Astrocyte (in vitro differentiated cells and primary cell): ENCODE measurements around the gene OR14K1. TPM values are rescaled to one million over a fixed set of nuclear protein-coding genes. Genes with fewer than 3 reads are reported as not detected.
"Not testable (repeated sequence)": the region's sequence is repeated elsewhere in the genome, so short reads cannot be mapped to it uniquely, and the experiment has no call there.

Experiments
- DNase-seq: peaks from one replicate; pipeline ENCODE4 v3.0.0-alpha.2; 2010; ENCODE audit warnings: low read depth
- FAIRE-seq: peaks from 2 replicates; lab custom pipeline; 2011; peaks lifted over from hg19 to GRCh38; lab: Jason Lieb, UNC
- H2AFZ ChIP-seq: 2 replicates; pipeline ENCODE4 v1.6.0; 2012; ENCODE audit warnings: low read depth, low read length, inconsistent platforms
- H3K27ac ChIP-seq: 2 replicates; pipeline ENCODE4 v1.5.1; 2011; ENCODE audit warnings: low read depth, low read length, inconsistent platforms
- H3K27me3 ChIP-seq: 2 replicates; pipeline ENCODE4 v1.6.0; 2011; ENCODE audit warnings: low read length, inconsistent platforms; ENCODE audit not compliant: insufficient read depth
- H3K36me3 ChIP-seq: 2 replicates; pipeline ENCODE4 v1.5.1; 2011; ENCODE audit warnings: low read length, inconsistent platforms; ENCODE audit not compliant: insufficient read depth
- H3K4me1 ChIP-seq: 2 replicates; pipeline ENCODE4 v1.5.1; 2011; ENCODE audit warnings: low read length, inconsistent platforms; ENCODE audit not compliant: insufficient read depth
- H3K4me2 ChIP-seq: 2 replicates; pipeline ENCODE4 v1.6.0; 2012; ENCODE audit warnings: low read length, inconsistent platforms
- H3K4me3 ChIP-seq: 2 replicates; pipeline ENCODE4 v1.5.1; 2011; ENCODE audit warnings: low read depth, mild to moderate bottlenecking, low read length, inconsistent platforms; ENCODE audit not compliant: insufficient read depth
- H3K79me2 ChIP-seq: 2 replicates; pipeline ENCODE4 v1.6.0; 2012; ENCODE audit warnings: mild to moderate bottlenecking, low read length, inconsistent platforms; ENCODE audit not compliant: insufficient read depth
- H3K9ac ChIP-seq: 2 replicates; pipeline ENCODE4 v1.6.0; 2012; ENCODE audit warnings: mild to moderate bottlenecking, low read length, inconsistent platforms
- H3K9me3 ChIP-seq: 2 replicates; pipeline ENCODE4 v1.5.1; 2012; ENCODE audit warnings: low read depth, mild to moderate bottlenecking, low read length, inconsistent platforms; ENCODE audit not compliant: insufficient read depth
- H4K20me1 ChIP-seq: 2 replicates; pipeline ENCODE4 v1.6.0; 2012; ENCODE audit warnings: low read length, inconsistent platforms; ENCODE audit not compliant: insufficient read depth
- H3K27ac Mint-ChIP-seq: one replicate; pipeline ENCODE4 v1.8.0; 2021; ENCODE audit warnings: mild to moderate bottlenecking, mixed read lengths; ENCODE audit not compliant: unreplicated experiment
- H3K27me3 Mint-ChIP-seq: one replicate; pipeline ENCODE4 v1.8.0; 2021; ENCODE audit warnings: low read depth, mixed read lengths; ENCODE audit not compliant: unreplicated experiment
- H3K36me3 Mint-ChIP-seq: one replicate; pipeline ENCODE4 v1.8.0; 2021; ENCODE audit warnings: low read depth, mixed read lengths; ENCODE audit not compliant: unreplicated experiment
- H3K4me1 Mint-ChIP-seq: one replicate; pipeline ENCODE4 v1.8.0; 2021; ENCODE audit warnings: low read depth, mixed read lengths; ENCODE audit not compliant: unreplicated experiment
- H3K4me3 Mint-ChIP-seq: one replicate; pipeline ENCODE4 v1.8.0; 2021; ENCODE audit warnings: mild to moderate bottlenecking, moderate library complexity, mixed read lengths; ENCODE audit not compliant: unreplicated experiment
- H3K9me3 Mint-ChIP-seq: one replicate; pipeline ENCODE4 v1.8.0; 2021; ENCODE audit warnings: mild to moderate bottlenecking, mixed read lengths; ENCODE audit not compliant: unreplicated experiment
- EZH2 ChIP-seq: IDR thresholded peaks from 2 replicates; pipeline ENCODE4 v1.6.1; 2012; ENCODE audit warnings: mild to moderate bottlenecking, low read length, inconsistent platforms; ENCODE audit not compliant: insufficient read depth
- total RNA-seq: library from RNA; stranded (reverse); gene quantifications from 2 replicates; pipeline ENCODE4 v1.2.1, GENCODE V29; 2021
- TF ChIP-seq, protein P1 (sequence below): IDR thresholded peaks from 2 replicates; pipeline ENCODE4 v1.5.1; 2011; ENCODE audit warnings: low read depth, mild to moderate bottlenecking, inconsistent platforms, low read length, moderate library complexity; ENCODE audit not compliant: insufficient read depth

Gene OR14K1
- total RNA-seq, 1 donor from 2014 or later, result not detected

DNA sequence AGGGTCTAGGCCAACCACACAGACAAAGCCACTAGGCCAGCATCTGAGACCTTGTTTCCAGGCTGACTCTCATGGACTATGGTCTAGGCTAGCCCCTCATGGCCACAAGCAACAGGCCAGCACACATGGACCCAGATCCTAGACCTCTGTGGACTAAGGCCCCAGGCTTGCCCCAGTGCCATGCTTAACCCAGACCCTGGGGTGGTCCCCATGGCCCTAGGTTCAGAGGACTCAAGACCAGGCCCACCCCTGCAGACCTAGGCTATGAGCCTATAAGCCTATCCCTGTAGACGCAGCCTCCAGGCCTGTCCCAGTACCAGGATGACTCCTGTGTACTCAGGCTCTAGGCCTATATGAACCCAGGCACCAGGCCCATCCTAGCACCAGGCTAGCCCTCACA, 11.5 kb downstream of the OR14K1 start:
- no peaks in the 10 kb centered on the region for H3K36me3 Mint-ChIP-seq
- no peaks in the 10 kb centered on the region for H3K79me2 ChIP-seq
- H3K27ac Mint-ChIP-seq, result no peak overlapping the region
- DNase-seq (no peak), FAIRE-seq (no peak)
- peaks cover 6% of the 10 kb centered on the region for H3K4me1 Mint-ChIP-seq
- peaks cover 10% of the 10 kb centered on the region for H3K9me3 ChIP-seq
- H3K27ac ChIP-seq, result no peak overlapping the region
- peaks cover 2% of the 10 kb centered on the region for H3K9me3 Mint-ChIP-seq
- no peak overlapping the region for H2AFZ ChIP-seq
- H3K27me3 ChIP-seq, result no peaks in the 10 kb centered on the region
- H3K4me2 ChIP-seq, result no peak overlapping the region
- TF ChIP-seq EZH2, result no peak
- TF ChIP-seq, protein P1, sequence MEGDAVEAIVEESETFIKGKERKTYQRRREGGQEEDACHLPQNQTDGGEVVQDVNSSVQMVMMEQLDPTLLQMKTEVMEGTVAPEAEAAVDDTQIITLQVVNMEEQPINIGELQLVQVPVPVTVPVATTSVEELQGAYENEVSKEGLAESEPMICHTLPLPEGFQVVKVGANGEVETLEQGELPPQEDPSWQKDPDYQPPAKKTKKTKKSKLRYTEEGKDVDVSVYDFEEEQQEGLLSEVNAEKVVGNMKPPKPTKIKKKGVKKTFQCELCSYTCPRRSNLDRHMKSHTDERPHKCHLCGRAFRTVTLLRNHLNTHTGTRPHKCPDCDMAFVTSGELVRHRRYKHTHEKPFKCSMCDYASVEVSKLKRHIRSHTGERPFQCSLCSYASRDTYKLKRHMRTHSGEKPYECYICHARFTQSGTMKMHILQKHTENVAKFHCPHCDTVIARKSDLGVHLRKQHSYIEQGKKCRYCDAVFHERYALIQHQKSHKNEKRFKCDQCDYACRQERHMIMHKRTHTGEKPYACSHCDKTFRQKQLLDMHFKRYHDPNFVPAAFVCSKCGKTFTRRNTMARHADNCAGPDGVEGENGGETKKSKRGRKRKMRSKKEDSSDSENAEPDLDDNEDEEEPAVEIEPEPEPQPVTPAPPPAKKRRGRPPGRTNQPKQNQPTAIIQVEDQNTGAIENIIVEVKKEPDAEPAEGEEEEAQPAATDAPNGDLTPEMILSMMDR, result no peak
- no peak overlapping the region for H3K4me3 ChIP-seq
- H3K4me1 ChIP-seq, result peaks cover 8% of the 10 kb centered on the region
- no peak overlapping the region for H3K4me3 Mint-ChIP-seq
- H3K9ac ChIP-seq, result no peak overlapping the region
- H4K20me1 ChIP-seq, result no peaks in the 10 kb centered on the region
- no peaks in the 10 kb centered on the region for H3K27me3 Mint-ChIP-seq
- H3K36me3 ChIP-seq, result no peaks in the 10 kb centered on the region

DNA sequence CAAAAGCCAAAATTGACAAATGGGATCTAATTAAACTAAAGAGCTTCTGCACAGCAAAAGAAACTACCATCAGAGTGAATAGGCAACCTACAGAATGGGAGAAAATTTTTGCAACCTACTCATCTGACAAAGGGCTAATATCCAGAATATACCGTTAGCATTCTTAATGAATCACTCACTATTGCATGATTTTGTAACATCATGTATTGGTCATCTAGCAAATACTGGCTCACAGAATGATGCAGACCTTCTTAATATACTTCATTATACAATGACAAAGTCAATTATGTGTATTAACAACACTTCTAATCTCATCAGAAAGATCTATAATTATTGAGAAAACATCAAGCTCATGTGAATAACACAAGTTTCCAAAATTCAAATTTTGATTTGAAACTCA, 15.9 kb downstream of the OR14K1 start:
- not testable (repeated sequence) for FAIRE-seq, H3K4me2 ChIP-seq, H3K4me1 Mint-ChIP-seq, H4K20me1 ChIP-seq, H3K4me3 ChIP-seq, H3K4me3 Mint-ChIP-seq, H3K9ac ChIP-seq, H3K36me3 ChIP-seq, H3K79me2 ChIP-seq, H3K36me3 Mint-ChIP-seq, H3K4me1 ChIP-seq, H3K27ac ChIP-seq, DNase-seq, H2AFZ ChIP-seq, H3K27ac Mint-ChIP-seq, H3K9me3 Mint-ChIP-seq, H3K27me3 ChIP-seq, H3K27me3 Mint-ChIP-seq
- peaks cover 10% of the 10 kb centered on the region for H3K9me3 ChIP-seq

DNA sequence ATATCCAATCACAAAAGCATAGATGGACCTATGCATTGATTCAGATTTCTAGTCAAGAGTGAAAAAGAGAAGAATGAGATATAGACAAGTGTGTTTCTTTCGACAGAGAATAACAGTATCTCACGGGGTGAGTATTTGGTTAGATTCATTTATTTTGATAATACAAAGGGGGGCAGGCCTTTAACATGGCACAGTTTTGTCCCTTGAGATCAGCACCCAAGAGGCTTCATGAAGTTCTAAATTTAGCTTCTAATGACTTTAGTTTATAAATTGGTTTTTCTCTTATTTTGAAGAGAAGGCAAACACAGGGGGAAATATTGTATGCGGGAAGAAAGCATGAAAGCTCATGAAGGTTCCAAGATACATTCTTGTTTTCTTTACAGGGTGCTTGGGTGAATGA, 22.0 kb downstream of the OR14K1 start, which contains the start of gene OR1C1:
OR1C1 (minus strand) TSS at position 101 of the 400 bp plus-strand sequence. CDS start 2,150 bp downstream, outside the sequence.
- no peaks in the 10 kb centered on the region for H4K20me1 ChIP-seq
- no peaks in the 10 kb centered on the region for H3K36me3 ChIP-seq
- no peaks in the 10 kb centered on the region for H3K27me3 ChIP-seq
- H3K4me3 ChIP-seq, result no peak within 1 kb of the TSS
- H3K79me2 ChIP-seq, result no peaks in the 10 kb centered on the region
- H2AFZ ChIP-seq, result no peak within 1 kb of the TSS
- DNase-seq, result no peak
- H3K27me3 Mint-ChIP-seq, result no peaks in the 10 kb centered on the region
- no peaks in the 10 kb centered on the region for H3K9me3 ChIP-seq
- TF ChIP-seq EZH2, result no peak
- TF ChIP-seq, protein P1, result no peak
- no peaks in the 10 kb centered on the region for H3K4me1 Mint-ChIP-seq
- H3K9ac ChIP-seq, result no peak within 1 kb of the TSS
- H3K9me3 Mint-ChIP-seq, result peaks cover 4% of the 10 kb centered on the region
- FAIRE-seq, result no peak
- no peaks in the 10 kb centered on the region for H3K36me3 Mint-ChIP-seq
- H3K4me3 Mint-ChIP-seq, result no peak within 1 kb of the TSS
- H3K4me2 ChIP-seq, result no peak within 1 kb of the TSS
- H3K4me1 ChIP-seq, result no peaks in the 10 kb centered on the region
- H3K27ac Mint-ChIP-seq, result no peak within 1 kb of the TSS
- no peak within 1 kb of the TSS for H3K27ac ChIP-seq
